Activated T-helper 2 cell treated with anti-CD3 and anti-CD28 coated beads, Interferon-gamma antibody, Interleukin-2, Interleukin-4, amounts not matched to agents 10 μg/mL and 5 μg/mL and 100 μg/mL, durations not matched to agents 14 hours and 24 hours and 36 hours (primary cell): Measurements from ENCODE around the gene TWF1. TPM values are rescaled to one million over a fixed set of nuclear protein-coding genes. Genes with fewer than 3 reads are reported as not detected.
A peak's percentile ranks its signal among the peaks of the same experiment; 100 is the strongest.

Experiments
- DNase-seq: peaks from one replicate; pipeline ENCODE4 v3.0.0; 2021; ENCODE audit warnings: low spot score
- H3K27ac Mint-ChIP-seq: one replicate; pipeline ENCODE4 v1.8.0; 2021; ENCODE audit warnings: mixed read lengths
- H3K27me3 Mint-ChIP-seq: one replicate; pipeline ENCODE4 v1.8.0; 2021; ENCODE audit warnings: low read depth, mixed read lengths
- H3K36me3 Mint-ChIP-seq: one replicate; pipeline ENCODE4 v1.8.0; 2021; ENCODE audit warnings: low read depth, mixed read lengths
- H3K4me1 Mint-ChIP-seq: one replicate; pipeline ENCODE4 v1.8.0; 2021; ENCODE audit warnings: low read depth, mixed read lengths
- H3K4me3 Mint-ChIP-seq: one replicate; pipeline ENCODE4 v1.8.0; 2021; ENCODE audit warnings: low read depth, mild to moderate bottlenecking, moderate library complexity, mixed read lengths
- H3K9me3 Mint-ChIP-seq: one replicate; pipeline ENCODE4 v1.8.0; 2021; ENCODE audit warnings: mixed read lengths
- intact Hi-C: fragments of 100-400 bp; cut with micrococcal nuclease; formaldehyde crosslinking; loops from one replicate; pipeline ENCODE4 v1.15.1; 2023
- total RNA-seq: library from RNA; stranded (reverse); gene quantifications from 2 replicates; pipeline ENCODE4 v1.2.3, GENCODE V29; 2022

TWF1 gene
- total RNA-seq, 1 donor from 2014 or later, result 22.3 TPM

- H3K27me3 Mint-ChIP-seq, result no peaks in the 10 kb centered on the region
- DNase-seq, result no peak
- no peaks in the 10 kb centered on the region for H3K4me1 Mint-ChIP-seq
- no peaks in the 10 kb centered on the region for H3K9me3 Mint-ChIP-seq
- peaks cover 45% of the 10 kb centered on the region for H3K36me3 Mint-ChIP-seq
- intact Hi-C loops, result no loop called here
- no peak overlapping the region for H3K4me3 Mint-ChIP-seq
- H3K27ac Mint-ChIP-seq, result no peak overlapping the region
These were observed 10.3 kb downstream of the TWF1 start for GRCh38 chr12:43795716-43796280.

- Mint-ChIP-seq H3K4me3 (no peak overlapping the region), H3K4me1 (no peaks in the 10 kb centered on the region), H3K27me3 (no peaks in the 10 kb centered on the region), H3K27ac (no peak overlapping the region), H3K36me3 (peaks cover 36% of the 10 kb centered on the region), H3K9me3 (no peaks in the 10 kb centered on the region)
- DNase-seq, result no peak
- intact Hi-C loops, result no loop called here
These were observed 16.2 kb downstream of the TWF1 start for GRCh38 chr12:43789941-43790340.

GRCh38 chr12:43786899-43787693, 19.0 kb downstream of the TWF1 start:
- Mint-ChIP-seq H3K4me1 (no peaks in the 10 kb centered on the region), H3K36me3 (peaks cover 47% of the 10 kb centered on the region), H3K27me3 (no peaks in the 10 kb centered on the region), H3K9me3 (no peaks in the 10 kb centered on the region), H3K4me3 (no peak overlapping the region), H3K27ac (no peak overlapping the region)
- DNase-seq, result no peak
- intact Hi-C loops, result no loop called here

GRCh38 chr12:43776498-43776897, 29.6 kb downstream of the TWF1 start:
- no peaks in the 10 kb centered on the region for H3K4me1 Mint-ChIP-seq
- H3K27me3 Mint-ChIP-seq, result no peaks in the 10 kb centered on the region
- no peak overlapping the region for H3K27ac Mint-ChIP-seq
- H3K4me3 Mint-ChIP-seq, result no peak overlapping the region
- intact Hi-C loops, result loop anchor here (1.0 kb wide), 1 partner anchor 106 kb away; no protein-coding TSS in a partner anchor
- H3K36me3 Mint-ChIP-seq, result peaks cover 32% of the 10 kb centered on the region
- no peak for DNase-seq
- no peaks in the 10 kb centered on the region for H3K9me3 Mint-ChIP-seq

- Mint-ChIP-seq H3K36me3 (peaks cover 44% of the 10 kb centered on the region), H3K9me3 (no peaks in the 10 kb centered on the region), H3K4me1 (peaks cover 16% of the 10 kb centered on the region), H3K4me3 (no peak overlapping the region), H3K27ac (no peak overlapping the region), H3K27me3 (no peaks in the 10 kb centered on the region)
- intact Hi-C loops, result no loop called here
- DNase-seq, result no peak
These were observed 39.8 kb downstream of the TWF1 start for GRCh38 chr12:43766291-43766690.

- Mint-ChIP-seq H3K27me3 (no peaks in the 10 kb centered on the region), H3K4me1 (peaks cover 25% of the 10 kb centered on the region), H3K9me3 (no peaks in the 10 kb centered on the region), H3K27ac (no peak overlapping the region), H3K36me3 (peaks cover 34% of the 10 kb centered on the region), H3K4me3 (no peak overlapping the region)
- intact Hi-C loops, result no loop called here
- no peak for DNase-seq
These were observed 41.6 kb downstream of the TWF1 start for GRCh38 chr12:43764528-43764927.

- peaks cover 26% of the 10 kb centered on the region for H3K4me1 Mint-ChIP-seq
- DNase-seq, result no peak
- peaks cover 27% of the 10 kb centered on the region for H3K36me3 Mint-ChIP-seq
- no peak overlapping the region for H3K4me3 Mint-ChIP-seq
- intact Hi-C loops, result no loop called here
- H3K27ac Mint-ChIP-seq, result no peak overlapping the region
- H3K27me3 Mint-ChIP-seq, result no peaks in the 10 kb centered on the region
- H3K9me3 Mint-ChIP-seq, result no peaks in the 10 kb centered on the region
These were observed 42.3 kb downstream of the TWF1 start for GRCh38 chr12:43763769-43764168.

GRCh38 chr12:43762596-43762995, 43.5 kb downstream of the TWF1 start:
- peaks cover 31% of the 10 kb centered on the region for H3K4me1 Mint-ChIP-seq
- H3K9me3 Mint-ChIP-seq, result no peaks in the 10 kb centered on the region
- no peak overlapping the region for H3K27ac Mint-ChIP-seq
- no peaks in the 10 kb centered on the region for H3K27me3 Mint-ChIP-seq
- intact Hi-C loops, result no loop called here
- no peak overlapping the region for H3K4me3 Mint-ChIP-seq
- peaks cover 17% of the 10 kb centered on the region for H3K36me3 Mint-ChIP-seq
- no peak for DNase-seq

- Mint-ChIP-seq H3K27ac (no peak overlapping the region), H3K36me3 (peaks cover 22% of the 10 kb centered on the region), H3K9me3 (no peaks in the 10 kb centered on the region), H3K4me3 (peak overlapping the region; percentile 20), H3K4me1 (peaks cover 38% of the 10 kb centered on the region), H3K27me3 (no peaks in the 10 kb centered on the region)
- no peak for DNase-seq
- intact Hi-C loops, result no loop called here
These were observed 44.6 kb downstream of the TWF1 start for GRCh38 chr12:43761500-43761899.

GRCh38 chr12:43760396-43760795, 45.7 kb downstream of the TWF1 start:
- H3K27me3 Mint-ChIP-seq, result no peaks in the 10 kb centered on the region
- H3K9me3 Mint-ChIP-seq, result no peaks in the 10 kb centered on the region
- intact Hi-C loops, result no loop called here
- H3K4me1 Mint-ChIP-seq, result peaks cover 47% of the 10 kb centered on the region
- DNase-seq, result no peak
- peaks cover 32% of the 10 kb centered on the region for H3K36me3 Mint-ChIP-seq
- H3K4me3 Mint-ChIP-seq, result peak overlapping the region; percentile 96
- peak overlapping the region; percentile 77 for H3K27ac Mint-ChIP-seq

- peak within 1 kb of the TSS; percentile 96 for H3K4me3 Mint-ChIP-seq
- H3K4me1 Mint-ChIP-seq, result peaks cover 52% of the 10 kb centered on the region
- peak within 1 kb of the TSS; percentile 97 for H3K27ac Mint-ChIP-seq
- intact Hi-C loops, result loop anchor here (1.0 to 5.0 kb wide), 3 partner anchors 47 to 1968 kb away; partner anchors contain the start of genes ARID2, TMEM117 and TWF1
- H3K27me3 Mint-ChIP-seq, result no peaks in the 10 kb centered on the region
- DNase-seq, result peak; percentile 91
- peaks cover 42% of the 10 kb centered on the region for H3K36me3 Mint-ChIP-seq
- H3K9me3 Mint-ChIP-seq, result peaks cover 4% of the 10 kb centered on the region
These were observed 47.2 kb downstream of the TWF1 start, which contains the start of the genes IRAK4 and PUS7L for GRCh38 chr12:43758728-43759563. IRAK4 (plus strand) TSS chr12:43758951; CDS start chr12:43768112, 9,161 bp downstream. PUS7L (minus strand) TSS chr12:43758790; CDS start chr12:43755245, 3,545 bp downstream.

GRCh38 chr12:43758247-43758727, 47.8 kb downstream of the TWF1 start:
- Mint-ChIP-seq H3K4me3 (peak overlapping the region; percentile 96), H3K36me3 (peaks cover 43% of the 10 kb centered on the region)
- DNase-seq, result peak; percentile 11

More at GRCh38 chr12:43758247-43758727, 47.8 kb downstream of the TWF1 start:
- Mint-ChIP-seq H3K27me3 (no peaks in the 10 kb centered on the region), H3K4me1 (peaks cover 54% of the 10 kb centered on the region), H3K27ac (peak overlapping the region; percentile 97), H3K9me3 (peaks cover 4% of the 10 kb centered on the region)
- intact Hi-C loops, result loop anchor here (1.0 to 5.0 kb wide), 3 partner anchors 48 to 1969 kb away; partner anchors contain the start of genes ARID2, TMEM117 and TWF1
